Lower lobe of right lung (tissue), 2 donors: Measurements from ENCODE around the gene PHF20. TPM values are rescaled to one million over a fixed set of nuclear protein-coding genes. Genes with fewer than 3 reads are reported as not detected.

ENCODE experiments used
- ATAC-seq, 2 donors: fragments of 200-7000 bp; cut with Tn5 transposase; one replicate each; pipeline ENCODE4 v1.9.1; 2020 to 2022; ENCODE audit warnings: mild to moderate bottlenecking in 2 of 2, moderate library complexity in 2 of 2
- DNase-seq: peaks from one replicate; pipeline ENCODE4 v3.0.0-alpha.2; 2020
- H3K27ac ChIP-seq: fragments of 200-600 bp; one replicate; pipeline ENCODE4 v1.8.0; 2022
- H3K27me3 ChIP-seq: fragments of 200-600 bp; one replicate; pipeline ENCODE4 v1.8.0; 2022; ENCODE audit warnings: low read depth
- H3K36me3 ChIP-seq: fragments of 200-600 bp; one replicate; pipeline ENCODE4 v1.8.0; 2022; ENCODE audit warnings: mild to moderate bottlenecking
- H3K4me1 ChIP-seq: fragments of 200-600 bp; one replicate; pipeline ENCODE4 v1.8.0; 2022
- H3K4me3 ChIP-seq: fragments of 200-600 bp; one replicate; pipeline ENCODE4 v1.8.0; 2022; ENCODE audit warnings: mild to moderate bottlenecking
- H3K9me3 ChIP-seq: fragments of 200-600 bp; one replicate; pipeline ENCODE4 v1.8.0; 2022
- intact Hi-C: fragments of 100-400 bp; cut with DNase I; formaldehyde crosslinking; loops from one replicate; pipeline ENCODE4 v1.11.0; 2022
- total RNA-seq: library from RNA; stranded (reverse); fragmentation: NEBNext Ultra II Directional; extraction: Animal tissue kit (Norgen Biotek cat#: 25700); gene quantifications from one replicate; pipeline ENCODE4 v1.2.1, GENCODE V29; 2021
- TF ChIP-seq, protein P1 (sequence below): fragments of 200-600 bp; IDR thresholded peaks from one replicate; pipeline ENCODE4 v1.8.0; 2022; ENCODE audit warnings: antibody characterized with exemption, mild to moderate bottlenecking
- donor health status: DM: no; HTN: yes; CAD: no; lungs with severe emphysema.

The PHF20 gene
- total RNA-seq, 1 donor from 2014 or later = 47.9 TPM

DNA sequence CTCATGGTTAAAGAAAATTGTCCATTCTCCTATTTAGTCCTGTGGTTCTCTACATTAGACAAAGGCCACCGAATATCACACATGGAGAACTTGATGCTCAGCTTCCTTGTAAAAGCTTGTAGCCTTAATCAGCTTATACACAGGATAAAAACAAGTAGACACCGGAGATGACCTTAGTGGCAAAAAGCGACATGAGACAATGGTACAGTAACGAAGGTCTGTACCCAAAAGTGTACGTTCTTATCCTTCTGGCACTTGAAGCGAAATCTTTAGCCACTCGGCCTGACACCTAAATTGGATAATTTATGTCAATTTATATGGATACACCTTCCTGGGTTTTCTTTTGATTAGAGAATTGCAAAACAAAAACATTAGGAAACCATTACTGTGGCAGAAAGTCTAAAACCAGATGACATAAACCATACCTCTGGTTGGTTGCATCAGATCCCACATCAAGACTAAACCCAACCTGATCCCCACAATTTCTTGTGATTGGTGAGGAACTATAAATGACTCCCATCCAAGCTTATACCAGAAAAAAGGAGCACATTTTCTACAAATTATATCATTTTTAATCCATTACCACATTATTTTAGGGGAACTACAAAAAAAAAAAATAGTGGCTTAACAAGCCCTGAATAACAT lies 35.9 kb upstream of the PHF20 start:
- TF ChIP-seq, protein P1, sequence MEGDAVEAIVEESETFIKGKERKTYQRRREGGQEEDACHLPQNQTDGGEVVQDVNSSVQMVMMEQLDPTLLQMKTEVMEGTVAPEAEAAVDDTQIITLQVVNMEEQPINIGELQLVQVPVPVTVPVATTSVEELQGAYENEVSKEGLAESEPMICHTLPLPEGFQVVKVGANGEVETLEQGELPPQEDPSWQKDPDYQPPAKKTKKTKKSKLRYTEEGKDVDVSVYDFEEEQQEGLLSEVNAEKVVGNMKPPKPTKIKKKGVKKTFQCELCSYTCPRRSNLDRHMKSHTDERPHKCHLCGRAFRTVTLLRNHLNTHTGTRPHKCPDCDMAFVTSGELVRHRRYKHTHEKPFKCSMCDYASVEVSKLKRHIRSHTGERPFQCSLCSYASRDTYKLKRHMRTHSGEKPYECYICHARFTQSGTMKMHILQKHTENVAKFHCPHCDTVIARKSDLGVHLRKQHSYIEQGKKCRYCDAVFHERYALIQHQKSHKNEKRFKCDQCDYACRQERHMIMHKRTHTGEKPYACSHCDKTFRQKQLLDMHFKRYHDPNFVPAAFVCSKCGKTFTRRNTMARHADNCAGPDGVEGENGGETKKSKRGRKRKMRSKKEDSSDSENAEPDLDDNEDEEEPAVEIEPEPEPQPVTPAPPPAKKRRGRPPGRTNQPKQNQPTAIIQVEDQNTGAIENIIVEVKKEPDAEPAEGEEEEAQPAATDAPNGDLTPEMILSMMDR = no peak
- DNase-seq (no peak), ATAC-seq (no peak)
- Histone ChIP-seq H3K27me3 (no peaks in the 10 kb centered on the region), H3K27ac (no peak overlapping the region), H3K4me3 (peak overlapping the region; percentile 1), H3K4me1 (peaks cover 85% of the 10 kb centered on the region), H3K9me3 (no peaks in the 10 kb centered on the region), H3K36me3 (peaks cover 99% of the 10 kb centered on the region)
- intact Hi-C loops = no loop called here

DNA sequence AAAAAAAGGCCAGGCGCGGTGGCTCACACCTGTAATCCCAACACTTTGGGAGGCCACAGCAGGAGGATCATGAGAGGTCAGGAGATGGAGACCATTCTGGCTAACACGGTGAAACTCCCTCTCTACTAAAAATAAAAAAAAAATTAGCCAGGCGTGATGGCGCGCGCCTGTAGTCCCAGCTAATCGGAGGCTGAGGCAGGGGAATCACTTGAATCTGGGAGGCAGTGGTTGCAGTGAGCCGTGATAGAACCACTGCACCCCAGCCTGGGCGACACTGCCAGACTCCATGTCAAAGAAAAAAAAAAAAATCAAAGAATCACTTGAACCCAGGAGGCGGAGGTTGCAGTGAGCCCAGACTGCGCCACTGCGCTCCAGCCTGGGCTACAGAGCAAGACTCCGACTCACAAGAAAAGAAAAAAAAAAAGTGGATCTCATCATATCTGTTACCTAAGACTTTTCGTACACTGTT lies 33.9 kb upstream of the PHF20 start:
- Histone ChIP-seq H3K27me3 (no peaks in the 10 kb centered on the region), H3K36me3 (peaks cover 79% of the 10 kb centered on the region), H3K4me1 (peaks cover 69% of the 10 kb centered on the region), H3K4me3 (no peak overlapping the region), H3K27ac (no peak overlapping the region), H3K9me3 (no peaks in the 10 kb centered on the region)
- DNase-seq (no peak), ATAC-seq (no peak)
- intact Hi-C loops = no loop called here
- TF ChIP-seq, protein P1 = no peak

DNA sequence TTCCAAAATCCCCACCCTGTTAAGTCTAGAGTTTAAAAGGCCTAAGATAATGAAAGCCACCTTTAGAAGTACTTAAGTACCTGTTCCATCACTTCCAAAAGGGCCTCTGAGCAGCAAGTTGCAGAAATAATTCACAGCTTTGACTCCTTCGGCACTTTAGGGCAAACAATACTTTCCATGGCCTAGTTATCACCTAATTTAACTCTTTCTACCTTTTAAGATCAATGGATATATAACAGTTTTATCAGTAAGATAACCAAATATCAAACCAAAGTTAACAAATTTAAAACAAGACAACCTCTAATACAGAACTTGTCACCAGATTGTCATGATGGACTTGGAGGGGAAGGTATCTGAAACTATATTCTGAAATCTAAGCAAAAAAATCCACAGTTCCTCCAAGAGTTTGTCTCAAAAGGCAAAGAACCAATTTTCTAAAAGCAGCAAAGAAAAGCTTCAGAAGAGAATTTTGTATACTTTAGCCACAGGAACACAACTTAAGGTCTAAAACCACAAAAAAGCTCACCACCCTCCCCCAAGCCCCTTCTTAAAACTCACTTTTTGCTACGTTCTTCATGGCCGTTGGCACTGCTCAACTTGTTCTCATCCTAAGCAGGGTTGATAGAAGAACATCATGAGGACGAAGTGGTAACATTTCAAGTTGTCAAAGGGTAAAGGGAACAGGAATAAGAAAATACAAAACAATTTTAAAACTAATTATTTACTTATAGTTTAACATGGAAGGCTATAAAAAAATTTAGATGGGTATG lies 33.2 kb upstream of the PHF20 start:
- H3K4me3 ChIP-seq = peak overlapping the region; percentile 10
- H3K9me3 ChIP-seq = no peaks in the 10 kb centered on the region
- TF ChIP-seq, protein P1 = no peak
- ATAC-seq (no peak), DNase-seq (no peak)
- H3K27ac ChIP-seq = no peak overlapping the region
- no peaks in the 10 kb centered on the region for H3K27me3 ChIP-seq
- intact Hi-C loops = no loop called here
- H3K36me3 ChIP-seq = peaks cover 72% of the 10 kb centered on the region
- peaks cover 72% of the 10 kb centered on the region for H3K4me1 ChIP-seq

DNA sequence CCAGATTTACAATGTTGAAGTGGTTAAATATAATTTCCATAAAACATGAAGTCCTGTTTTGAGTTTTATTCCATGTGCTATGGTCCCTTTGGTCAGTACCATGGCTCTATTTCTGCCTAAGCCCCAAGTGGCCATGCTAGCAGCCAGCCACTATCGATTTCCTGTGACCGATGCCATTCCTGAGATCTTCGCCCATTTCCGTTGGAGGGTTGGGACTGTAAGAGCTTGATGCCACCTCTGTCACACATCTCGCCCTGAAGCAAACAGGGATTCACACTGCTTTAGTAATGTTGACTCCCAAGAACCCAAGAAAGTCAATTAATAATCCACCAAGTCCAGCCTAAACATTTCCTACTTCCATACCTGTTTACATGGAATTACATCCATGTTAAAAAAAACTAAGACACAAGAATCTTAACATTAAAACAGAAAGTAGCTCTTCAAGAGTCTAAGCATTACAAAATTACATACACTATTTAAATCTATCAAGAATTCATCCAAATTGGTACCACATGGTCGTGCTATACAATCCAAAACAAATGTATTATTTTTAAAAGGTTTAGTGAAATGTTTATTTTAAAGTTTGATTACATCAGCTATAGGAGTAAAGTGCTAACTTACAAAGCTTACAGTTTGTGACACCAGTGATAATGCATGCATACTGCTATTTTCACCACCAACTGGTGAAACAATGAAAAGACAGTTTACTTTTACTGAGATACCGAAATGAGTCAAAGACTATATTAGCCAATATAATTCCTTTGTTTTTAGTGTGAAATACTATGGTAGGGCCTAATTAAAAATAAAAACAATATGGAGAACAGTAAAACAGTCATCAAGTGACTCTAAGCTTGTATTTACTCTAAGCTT lies 32.3 kb upstream of the PHF20 start:
- peak overlapping the region; percentile 85 for H3K4me3 ChIP-seq
- TF ChIP-seq, protein P1 = no peak
- no peak overlapping the region for H3K27ac ChIP-seq
- no peaks in the 10 kb centered on the region for H3K27me3 ChIP-seq
- DNase-seq = no peak
- intact Hi-C loops = no loop called here
- peaks cover 71% of the 10 kb centered on the region for H3K4me1 ChIP-seq
- ATAC-seq = no peak
- H3K36me3 ChIP-seq = peaks cover 63% of the 10 kb centered on the region
- no peaks in the 10 kb centered on the region for H3K9me3 ChIP-seq
